OCI-LY1 (cell line): ENCODE data around the gene UMAD1.

ENCODE experiments used
- EZH2 ChIP-seq: fragments of 200-600 bp; sonication (generic), shearing (Covaris generic); IDR thresholded peaks from 2 replicates; pipeline ENCODE4 v1.8.0; 2017; ENCODE audit warnings: borderline replicate concordance, mixed run types, mild to moderate bottlenecking, antibody characterized with exemption, low read length, moderate library complexity, mixed read lengths
- TF ChIP-seq, protein P1 (sequence below): fragments of 200-600 bp; sonication (generic), shearing (Covaris generic); IDR thresholded peaks from 2 replicates; pipeline ENCODE4 v1.5.1; 2017; ENCODE audit warnings: mild to moderate bottlenecking, antibody characterized with exemption, low read length, moderate library complexity, mixed read lengths

DNA sequence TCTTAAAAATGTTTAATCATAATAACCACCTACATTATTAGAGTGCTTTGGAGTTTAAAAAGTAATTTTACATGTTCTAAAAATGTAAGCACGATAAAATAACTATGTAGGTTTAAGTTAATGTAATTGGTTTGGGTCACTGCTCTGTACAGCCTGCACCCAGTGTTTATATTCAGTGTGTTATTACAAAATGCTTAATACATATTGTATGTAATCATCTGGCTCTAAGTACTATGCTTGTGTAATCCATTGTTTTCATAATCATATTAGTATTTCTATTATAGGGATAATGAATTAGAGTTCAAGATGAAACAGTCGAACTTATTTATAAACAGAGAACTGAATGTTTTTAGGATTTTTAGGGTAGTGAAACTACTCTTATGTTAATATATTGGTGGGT lies 64.8 kb downstream of the UMAD1 start:
- TF ChIP-seq, protein P1, sequence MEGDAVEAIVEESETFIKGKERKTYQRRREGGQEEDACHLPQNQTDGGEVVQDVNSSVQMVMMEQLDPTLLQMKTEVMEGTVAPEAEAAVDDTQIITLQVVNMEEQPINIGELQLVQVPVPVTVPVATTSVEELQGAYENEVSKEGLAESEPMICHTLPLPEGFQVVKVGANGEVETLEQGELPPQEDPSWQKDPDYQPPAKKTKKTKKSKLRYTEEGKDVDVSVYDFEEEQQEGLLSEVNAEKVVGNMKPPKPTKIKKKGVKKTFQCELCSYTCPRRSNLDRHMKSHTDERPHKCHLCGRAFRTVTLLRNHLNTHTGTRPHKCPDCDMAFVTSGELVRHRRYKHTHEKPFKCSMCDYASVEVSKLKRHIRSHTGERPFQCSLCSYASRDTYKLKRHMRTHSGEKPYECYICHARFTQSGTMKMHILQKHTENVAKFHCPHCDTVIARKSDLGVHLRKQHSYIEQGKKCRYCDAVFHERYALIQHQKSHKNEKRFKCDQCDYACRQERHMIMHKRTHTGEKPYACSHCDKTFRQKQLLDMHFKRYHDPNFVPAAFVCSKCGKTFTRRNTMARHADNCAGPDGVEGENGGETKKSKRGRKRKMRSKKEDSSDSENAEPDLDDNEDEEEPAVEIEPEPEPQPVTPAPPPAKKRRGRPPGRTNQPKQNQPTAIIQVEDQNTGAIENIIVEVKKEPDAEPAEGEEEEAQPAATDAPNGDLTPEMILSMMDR: no peak
- no peak for TF ChIP-seq EZH2
